Measurements from ENCODE around the gene APBB2.

GRCh38 chr4:40948014-40948413 lies 266.3 kb downstream of the APBB2 start:
- TF ChIP-seq EZH2phosphoT487 (IDR thresholded peaks at IDR 0.05; ENCODE audit: borderline replicate concordance, low read length) (no peak), CTCF (IDR thresholded peaks at IDR 0.05; ENCODE audit: low read depth, low read length, poor library complexity, severe bottlenecking) (no peak)

Data from DOHH2 (cell line).